ENCODE measurements around the gene CCDC97. TPM values are rescaled to one million over a fixed set of nuclear protein-coding genes. Genes with fewer than 3 reads are reported as not detected.
"Not testable (repeated sequence)": the region's sequence is repeated elsewhere in the genome, so short reads cannot be mapped to it uniquely, and the experiment has no call there.

The CCDC97 gene
- total RNA-seq, 2 experiments from 2014 or later = 42.9 to 43.5 TPM

DNA sequence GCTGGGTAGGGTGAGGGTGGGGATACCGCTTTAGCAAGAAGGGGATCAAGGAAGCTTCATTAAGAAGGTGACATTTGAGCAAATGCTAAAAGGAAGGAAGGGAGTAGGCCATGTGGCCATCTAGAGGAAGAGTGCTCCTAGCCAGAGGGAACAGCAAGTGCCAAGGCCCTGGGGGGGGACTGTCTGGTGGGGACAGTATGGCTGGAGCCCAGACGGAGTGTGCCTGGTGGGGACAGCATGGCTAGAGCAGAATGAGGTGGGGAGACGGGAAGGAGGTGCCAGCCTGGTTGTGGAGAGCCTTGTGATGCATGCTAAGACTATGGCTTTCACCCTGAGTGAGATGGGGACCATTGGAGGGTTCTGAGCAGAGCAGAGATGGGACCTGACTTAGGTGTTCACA, 45.8 kb downstream of the CCDC97 start:
- no peak overlapping the region for H3K4me3 Mint-ChIP-seq
- peaks cover 10% of the 10 kb centered on the region for H3K36me3 Mint-ChIP-seq
- H3K9me3 Mint-ChIP-seq (ENCODE audit: low read depth) = no peaks in the 10 kb centered on the region
- DNase-seq (no peak), ATAC-seq (no peak)
- CTCF ChIA-PET = interaction anchor here (1.0 to 4.3 kb wide), 10 partner anchors 8 to 152 kb away, joined by 3 to 17 read pairs (median 6); partner anchors contain the start of genes B9D2 and HNRNPUL1
- H3K27ac Mint-ChIP-seq = peak overlapping the region; percentile 76
- peaks cover 43% of the 10 kb centered on the region for H3K4me1 Mint-ChIP-seq
- no peaks in the 10 kb centered on the region for H3K27me3 Mint-ChIP-seq

DNA sequence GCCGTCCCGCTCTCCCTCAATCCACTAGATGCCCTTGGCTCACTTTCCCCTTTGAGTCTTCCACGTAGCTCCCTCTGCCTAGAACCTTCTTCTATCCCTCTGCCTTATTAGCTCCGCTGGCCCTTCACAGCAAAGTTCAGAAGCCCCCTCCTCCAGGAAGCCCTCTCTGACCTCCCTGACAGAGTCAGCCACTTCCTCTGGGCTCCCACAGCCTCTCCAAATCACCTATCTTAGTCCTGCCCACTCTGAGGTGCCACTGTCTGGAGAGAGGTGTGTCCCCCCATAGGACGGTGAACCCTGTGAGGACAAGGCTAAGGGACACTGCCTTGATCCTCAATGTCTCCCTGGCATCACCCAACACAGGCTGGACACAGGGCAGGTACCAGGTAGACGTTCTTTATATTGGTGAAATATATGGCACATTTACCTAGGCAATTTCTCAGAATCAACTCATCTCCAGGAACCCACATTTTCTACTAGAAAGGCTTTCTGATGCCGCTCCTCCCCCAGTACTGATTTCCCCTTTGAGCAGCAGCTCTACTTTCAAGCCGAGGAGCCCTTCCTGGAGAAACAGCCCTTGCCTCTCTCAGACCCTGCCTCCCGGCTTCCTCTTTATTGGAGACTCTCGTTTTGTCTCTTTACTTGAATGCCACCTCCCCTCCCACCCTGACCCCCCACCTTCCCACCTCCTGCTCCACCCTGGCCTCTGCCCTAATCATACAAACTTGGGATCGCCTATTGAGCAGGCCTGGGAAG, 47.2 kb downstream of the CCDC97 start:
- peaks cover 41% of the 10 kb centered on the region for H3K4me1 Mint-ChIP-seq
- no peaks in the 10 kb centered on the region for H3K9me3 Mint-ChIP-seq (ENCODE audit: low read depth)
- ATAC-seq (no peak), DNase-seq (peak; percentile 54)
- CTCF ChIA-PET = interaction anchor here (0.6 to 4.3 kb wide), 9 partner anchors 8 to 506 kb away, joined by 3 to 17 read pairs (median 3); partner anchors contain the start of genes B3GNT8 and HNRNPUL1
- no peaks in the 10 kb centered on the region for H3K27me3 Mint-ChIP-seq
- H3K27ac Mint-ChIP-seq = peak overlapping the region; percentile 89
- H3K4me3 Mint-ChIP-seq = peak overlapping the region; percentile 7
- peaks cover 7% of the 10 kb centered on the region for H3K36me3 Mint-ChIP-seq

DNA sequence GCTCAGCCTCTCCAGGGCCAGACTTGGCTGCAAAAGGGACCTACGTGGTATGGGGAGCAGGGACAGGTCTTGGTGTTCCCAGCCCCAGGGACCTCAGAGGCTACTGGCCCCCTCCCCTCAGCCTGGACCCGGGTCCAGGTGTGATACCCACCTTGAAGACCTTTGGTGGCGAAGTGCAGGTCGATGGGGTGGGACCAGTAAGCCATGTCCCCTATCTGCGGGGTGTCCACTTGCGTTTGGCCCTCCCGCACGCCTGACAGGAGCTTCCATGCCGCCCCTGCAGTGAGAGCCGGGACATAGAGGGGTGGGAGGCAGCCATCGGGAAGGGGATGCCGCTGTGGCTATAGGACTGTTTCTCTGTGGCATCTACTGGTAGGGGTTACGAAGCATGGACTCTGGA, 47.8 kb downstream of the CCDC97 start:
- peak overlapping the region; percentile 89 for H3K27ac Mint-ChIP-seq
- H3K9me3 Mint-ChIP-seq (ENCODE audit: low read depth) = no peaks in the 10 kb centered on the region
- DNase-seq = no peak
- no peaks in the 10 kb centered on the region for H3K27me3 Mint-ChIP-seq
- peaks cover 5% of the 10 kb centered on the region for H3K36me3 Mint-ChIP-seq
- no peak overlapping the region for H3K4me3 Mint-ChIP-seq
- peaks cover 45% of the 10 kb centered on the region for H3K4me1 Mint-ChIP-seq
- CTCF ChIA-PET = interaction anchor here (0.6 to 4.3 kb wide), 8 partner anchors 8 to 505 kb away, joined by 3 to 17 read pairs (median 3); partner anchors contain the start of gene HNRNPUL1
- ATAC-seq = no peak

DNA sequence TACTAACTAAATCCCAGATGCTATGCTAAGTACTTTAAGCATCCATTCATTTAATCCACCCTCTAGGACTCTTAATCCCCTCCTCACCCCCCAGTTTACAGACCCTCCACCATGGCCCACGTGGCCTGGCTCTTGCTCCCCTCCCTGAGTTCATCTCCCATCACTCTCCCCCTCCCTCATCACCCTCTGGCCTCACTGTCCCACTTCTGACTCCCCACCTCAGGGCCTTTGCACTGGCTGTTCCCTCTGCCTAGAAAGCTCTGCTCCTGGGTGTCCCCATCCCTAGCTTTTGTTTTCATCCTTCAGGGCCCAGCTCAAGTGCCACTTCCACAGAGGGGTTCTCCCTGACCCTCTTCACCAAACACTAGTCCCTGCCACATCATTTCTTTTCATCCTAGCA, 49.8 kb downstream of the CCDC97 start:
- Mint-ChIP-seq H3K27ac (no peak overlapping the region), H3K9me3 (ENCODE audit: low read depth) (no peaks in the 10 kb centered on the region), H3K27me3 (no peaks in the 10 kb centered on the region), H3K36me3 (peaks cover 4% of the 10 kb centered on the region), H3K4me1 (peaks cover 52% of the 10 kb centered on the region), H3K4me3 (no peak overlapping the region)
- CTCF ChIA-PET = no interaction called here
- DNase-seq (no peak), ATAC-seq (no peak)

DNA sequence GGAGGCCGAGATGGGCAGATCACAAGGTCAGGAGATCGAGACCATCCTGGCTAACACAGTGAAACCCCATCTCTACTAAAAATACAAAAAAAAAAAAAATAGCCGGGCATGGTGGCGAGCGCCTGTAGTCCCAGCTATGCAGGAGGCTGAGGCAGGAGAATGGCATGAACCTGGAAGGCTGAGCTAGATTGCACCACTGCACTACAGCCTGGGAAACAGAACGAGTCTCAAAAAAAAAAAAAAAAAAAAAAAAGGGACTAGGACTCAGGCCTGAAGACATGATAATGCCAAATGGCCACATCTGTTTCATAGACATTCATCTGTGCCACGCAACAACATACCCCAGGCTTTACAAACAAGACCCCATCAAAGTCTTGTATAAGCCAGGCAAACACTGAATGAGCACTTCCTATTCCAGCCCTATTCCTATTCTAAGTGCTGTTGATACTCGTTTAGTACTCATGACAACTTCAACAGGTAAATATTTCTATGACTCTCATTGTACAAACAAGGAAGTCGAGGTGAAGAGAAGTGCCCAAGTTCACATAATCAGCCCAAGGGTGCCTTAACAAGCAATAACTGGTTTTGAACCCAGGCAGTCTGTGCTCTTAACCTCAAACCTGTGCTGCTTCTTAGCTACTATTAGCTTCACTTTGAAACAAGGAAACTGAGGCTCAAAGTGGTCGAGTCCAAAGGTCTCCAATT, 52.3 kb downstream of the CCDC97 start:
- peaks cover 2% of the 10 kb centered on the region for H3K36me3 Mint-ChIP-seq
- H3K9me3 Mint-ChIP-seq (ENCODE audit: low read depth) = no peaks in the 10 kb centered on the region
- H3K4me3 Mint-ChIP-seq = no peak overlapping the region
- no peaks in the 10 kb centered on the region for H3K27me3 Mint-ChIP-seq
- ATAC-seq (no peak), DNase-seq (no peak)
- peaks cover 38% of the 10 kb centered on the region for H3K4me1 Mint-ChIP-seq
- CTCF ChIA-PET = interaction anchor here (3.1 to 4.7 kb wide), 2 partner anchors 10 to 13 kb away, joined by 11 to 51 read pairs; partner anchors contain the start of gene TGFB1
- H3K27ac Mint-ChIP-seq = peak overlapping the region; percentile 95

DNA sequence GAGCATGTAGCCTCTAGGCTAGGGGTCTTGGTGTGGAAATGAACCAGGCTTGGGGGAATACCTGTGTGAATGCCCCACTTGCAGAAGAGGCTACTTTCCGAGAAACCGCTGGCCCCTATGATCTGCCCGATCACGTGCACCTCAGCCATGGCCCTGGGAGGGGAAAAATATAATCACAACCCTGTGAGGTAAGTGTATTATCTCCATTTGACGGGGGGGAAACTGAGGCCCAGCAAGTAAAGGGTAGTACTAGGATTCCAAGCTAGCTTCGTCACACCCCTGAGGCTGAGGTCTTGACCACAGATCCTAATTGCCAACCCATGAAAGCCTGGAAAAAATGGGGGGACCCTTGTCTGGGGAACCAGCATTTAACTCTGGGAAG, 53.4 kb downstream of the CCDC97 start:
- H3K27me3 Mint-ChIP-seq = no peaks in the 10 kb centered on the region
- peaks cover 30% of the 10 kb centered on the region for H3K4me1 Mint-ChIP-seq
- peak overlapping the region; percentile 95 for H3K27ac Mint-ChIP-seq
- peak overlapping the region; percentile 90 for H3K4me3 Mint-ChIP-seq
- no peaks in the 10 kb centered on the region for H3K9me3 Mint-ChIP-seq (ENCODE audit: low read depth)
- H3K36me3 Mint-ChIP-seq = peaks cover 2% of the 10 kb centered on the region
- peak; percentile 41 for DNase-seq
- no peak for ATAC-seq
- CTCF ChIA-PET = interaction anchor here (0.7 to 4.7 kb wide), 11 partner anchors 8 to 101 kb away, joined by 3 to 51 read pairs (median 11); partner anchors contain the start of genes DMAC2 and TGFB1

DNA sequence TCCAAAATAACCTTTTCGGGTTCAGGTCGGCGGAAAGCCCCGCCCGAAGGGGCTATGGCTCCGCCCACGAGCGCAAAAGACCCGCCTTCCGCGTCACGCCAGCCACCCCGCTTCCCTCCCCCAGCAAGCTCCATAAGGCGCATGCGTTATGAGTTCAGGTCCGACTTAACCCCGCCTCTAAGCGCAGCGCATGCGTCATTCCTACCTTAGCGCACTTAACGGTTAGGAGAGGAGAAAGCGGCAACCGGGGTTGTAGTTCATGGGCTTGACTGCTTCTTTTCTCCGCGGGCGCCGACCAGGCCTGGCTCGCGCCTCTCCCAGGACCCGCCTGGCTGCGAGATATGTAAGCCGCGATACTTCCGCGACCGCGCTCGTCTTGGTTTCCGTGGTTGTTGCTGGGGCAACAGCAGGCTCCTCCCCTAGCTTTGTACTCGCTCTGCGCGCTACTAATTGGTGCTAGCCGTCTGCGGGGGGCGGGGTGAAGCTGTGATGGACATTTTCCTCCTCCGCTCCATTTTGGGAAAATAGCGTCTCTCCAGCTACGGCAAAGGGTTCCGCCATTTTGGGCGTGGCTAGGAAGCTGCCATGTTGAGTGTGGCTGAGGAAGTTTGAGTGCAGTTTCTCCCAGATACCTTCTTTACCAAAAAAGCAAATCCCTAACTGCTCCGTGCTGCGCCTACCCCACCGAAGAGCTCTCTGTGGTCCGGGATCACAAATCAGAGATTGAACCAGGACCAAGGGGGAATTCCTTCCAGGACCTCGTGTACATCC, 54.0 kb downstream of the CCDC97 start, which contains the start of gene B9D2:
Gene B9D2, minus strand, starts transcription at position 397 of the 771 bp plus-strand sequence. CDS start 630 bp downstream, outside the sequence.
- Mint-ChIP-seq H3K27me3 (no peaks in the 10 kb centered on the region), H3K4me1 (peaks cover 27% of the 10 kb centered on the region), H3K4me3 (peak within 1 kb of the TSS; percentile 90), H3K27ac (peak within 1 kb of the TSS; percentile 95), H3K36me3 (peaks cover 2% of the 10 kb centered on the region), H3K9me3 (ENCODE audit: low read depth) (no peaks in the 10 kb centered on the region)
- ATAC-seq = peak; percentile 95
- peak; percentile 99 for DNase-seq
- CTCF ChIA-PET = interaction anchor here (0.7 to 4.7 kb wide), 13 partner anchors 9 to 765 kb away, joined by 3 to 51 read pairs (median 4); partner anchors contain the start of genes DMAC2 and TGFB1

DNA sequence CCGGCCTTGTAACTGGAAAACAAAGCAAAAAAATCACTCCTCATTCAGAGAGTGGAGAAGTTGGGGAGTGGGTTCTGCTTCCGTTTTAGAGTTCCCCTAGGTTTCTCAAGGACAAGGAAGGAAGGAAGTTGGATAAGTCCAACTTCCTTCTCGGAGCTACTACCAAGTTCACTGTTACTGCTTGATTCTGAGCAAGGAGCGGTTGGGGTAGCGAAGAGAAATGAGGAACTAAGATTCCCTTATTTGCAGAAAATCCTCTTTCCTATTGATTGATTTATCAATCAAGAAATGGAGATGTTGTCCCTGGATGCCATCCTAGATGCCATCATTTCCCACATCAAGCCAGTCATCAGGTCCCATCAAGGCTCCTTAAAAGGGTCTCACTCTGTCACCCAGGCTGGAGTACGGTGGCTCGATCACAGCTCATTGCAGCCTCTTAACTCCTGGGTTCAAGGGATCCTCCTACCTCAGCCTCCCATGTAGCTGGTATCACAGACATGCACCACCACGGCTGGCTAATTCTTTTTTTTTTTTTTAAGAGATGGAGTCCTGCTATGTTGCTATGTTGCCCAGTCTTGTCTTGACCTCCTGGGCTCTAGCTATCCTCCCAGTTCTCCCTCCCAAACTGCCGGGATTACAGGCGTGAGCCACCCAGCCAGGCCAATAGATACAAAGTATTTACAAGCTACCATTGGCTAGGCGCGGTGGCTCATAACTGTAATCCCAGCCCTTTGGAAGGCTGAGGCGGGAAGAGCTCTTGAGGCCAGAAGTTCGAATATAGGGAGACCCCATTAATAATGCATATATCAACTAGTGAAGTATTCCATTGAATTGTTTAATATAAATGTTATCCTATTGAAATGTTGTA, 54.8 kb downstream of the CCDC97 start:
- Mint-ChIP-seq H3K36me3 (peaks cover 2% of the 10 kb centered on the region), H3K27me3 (no peaks in the 10 kb centered on the region), H3K27ac (peak overlapping the region; percentile 95), H3K4me3 (peak overlapping the region; percentile 90), H3K4me1 (peaks cover 27% of the 10 kb centered on the region), H3K9me3 (ENCODE audit: low read depth) (no peaks in the 10 kb centered on the region)
- no peak for DNase-seq
- CTCF ChIA-PET = interaction anchor here (1.0 to 4.7 kb wide), 14 partner anchors 8 to 766 kb away, joined by 3 to 51 read pairs (median 4); partner anchors contain the start of genes DMAC2 and TGFB1
- ATAC-seq = no peak

DNA sequence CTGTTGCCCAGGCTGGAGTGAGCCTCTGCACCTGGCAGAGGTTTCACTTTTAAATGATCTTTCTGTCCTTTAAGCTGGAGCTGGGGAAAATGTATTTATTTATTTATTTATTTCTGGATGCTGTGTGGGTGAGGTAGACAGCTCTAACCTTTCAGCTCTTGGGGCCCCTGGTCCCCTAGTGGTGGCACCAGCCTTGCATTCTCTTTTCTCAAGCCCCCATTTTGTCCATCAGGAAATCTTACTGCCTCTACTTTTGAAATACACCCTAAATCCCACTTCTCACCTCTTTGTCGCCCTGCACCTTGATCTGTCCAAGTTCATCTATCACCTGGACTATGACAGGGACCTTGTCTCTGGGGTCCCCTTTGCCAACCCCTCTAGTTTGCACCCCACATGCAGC, 56.1 kb downstream of the CCDC97 start:
- H3K9me3 Mint-ChIP-seq (ENCODE audit: low read depth) = no peaks in the 10 kb centered on the region
- DNase-seq (peak; percentile 52), ATAC-seq (no peak)
- H3K4me1 Mint-ChIP-seq = peaks cover 27% of the 10 kb centered on the region
- H3K27ac Mint-ChIP-seq = peak overlapping the region; percentile 19
- H3K27me3 Mint-ChIP-seq = no peaks in the 10 kb centered on the region
- CTCF ChIA-PET = interaction anchor here (0.7 to 4.7 kb wide), 6 partner anchors 9 to 65 kb away, joined by 3 to 51 read pairs (median 8); partner anchors contain the start of gene TGFB1
- peaks cover 2% of the 10 kb centered on the region for H3K36me3 Mint-ChIP-seq
- no peak overlapping the region for H3K4me3 Mint-ChIP-seq

DNA sequence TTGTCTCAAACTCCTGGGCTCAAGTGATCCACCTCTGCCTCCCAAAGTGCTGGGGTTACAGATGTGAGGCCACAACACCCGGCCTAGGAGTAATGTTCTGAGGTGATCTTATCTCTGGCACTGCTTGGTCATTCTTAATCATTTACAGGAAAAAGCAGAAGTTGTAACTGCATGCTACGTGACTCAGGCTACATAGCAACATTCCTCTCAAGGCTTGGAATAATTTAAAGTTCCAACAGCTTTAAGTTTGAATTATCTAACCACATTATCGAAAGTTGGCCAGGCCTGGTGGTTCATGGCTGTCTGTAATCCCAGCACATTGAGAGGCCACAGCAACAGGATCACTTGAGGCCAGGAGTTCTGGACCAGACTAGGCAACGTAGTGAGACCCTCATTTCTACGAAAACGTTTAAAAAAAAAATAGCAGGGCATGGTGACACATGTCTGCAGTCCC, 57.9 kb downstream of the CCDC97 start:
- CTCF ChIA-PET = no interaction called here
- Mint-ChIP-seq H3K4me1 (peaks cover 22% of the 10 kb centered on the region), H3K9me3 (ENCODE audit: low read depth) (no peaks in the 10 kb centered on the region), H3K27me3 (no peaks in the 10 kb centered on the region), H3K36me3 (peaks cover 2% of the 10 kb centered on the region), H3K27ac (no peak overlapping the region), H3K4me3 (no peak overlapping the region)
- DNase-seq (no peak), ATAC-seq (no peak)

DNA sequence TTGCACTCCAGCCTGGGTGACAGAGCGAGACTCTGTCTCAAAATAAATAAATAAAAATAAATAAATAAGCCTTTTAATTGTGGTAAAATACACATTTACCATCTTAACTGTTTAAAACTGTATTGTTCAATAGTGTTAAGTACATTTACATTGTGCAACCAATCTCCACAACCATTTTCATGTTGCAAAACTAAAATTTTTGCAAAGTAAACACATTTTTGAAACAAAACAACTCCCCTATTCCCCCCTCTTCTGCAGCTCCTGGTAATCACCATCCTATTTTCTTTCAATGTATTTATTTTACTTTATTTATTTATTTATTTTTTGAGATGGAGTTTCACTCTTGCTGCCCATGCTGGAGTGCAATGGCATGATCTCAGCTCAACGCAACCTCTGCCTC, 59.8 kb downstream of the CCDC97 start:
- no peak overlapping the region for H3K4me3 Mint-ChIP-seq
- peaks cover 10% of the 10 kb centered on the region for H3K4me1 Mint-ChIP-seq
- H3K27me3 Mint-ChIP-seq = no peaks in the 10 kb centered on the region
- ATAC-seq = no peak
- H3K36me3 Mint-ChIP-seq = no peaks in the 10 kb centered on the region
- CTCF ChIA-PET = interaction anchor here (1.1 to 2.1 kb wide), 2 partner anchors 12 to 70 kb away, joined by 3 to 5 read pairs; partner anchors contain the start of gene DMAC2
- H3K9me3 Mint-ChIP-seq (ENCODE audit: low read depth) = no peaks in the 10 kb centered on the region
- no peak for DNase-seq
- no peak overlapping the region for H3K27ac Mint-ChIP-seq

DNA sequence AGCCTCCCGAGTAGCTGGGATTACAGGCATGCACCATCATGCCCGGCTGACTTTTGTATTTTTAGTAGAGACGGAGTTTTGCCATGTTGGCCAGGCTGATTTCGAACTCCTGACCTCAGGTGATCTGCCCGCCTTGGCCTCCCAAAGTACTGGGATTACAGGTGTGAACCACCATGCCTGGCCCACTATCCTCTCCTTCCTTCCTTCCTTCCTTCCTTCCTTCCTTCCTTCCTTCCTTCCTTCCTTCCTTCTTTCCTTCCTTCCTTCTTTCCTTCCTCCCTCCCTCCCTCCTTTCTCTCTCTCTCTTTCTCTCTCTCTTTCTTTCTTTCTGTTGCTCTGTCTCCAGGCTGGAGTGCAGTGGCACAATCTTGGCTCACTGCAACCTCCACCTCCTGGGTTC, 61.1 kb downstream of the CCDC97 start:
- H3K4me1 Mint-ChIP-seq; H3K4me3 Mint-ChIP-seq; H3K27me3 Mint-ChIP-seq; H3K36me3 Mint-ChIP-seq; DNase-seq; ATAC-seq; H3K9me3 Mint-ChIP-seq (ENCODE audit: low read depth); H3K27ac Mint-ChIP-seq; CTCF ChIA-PET: not testable (repeated sequence)

All from activated CD8-positive, alpha-beta memory T cell treated with anti-CD3 and anti-CD28 coated beads, Interleukin-2, amount 10 ng/mL, durations not matched to agents 7 days and 5 days (primary cell).